GM12874 (cell line): ENCODE data around the gene DAB2IP.

Source experiments
- CTCF ChIP-seq: IDR thresholded peaks from 2 replicates; pipeline ENCODE4 v1.5.1; 2011; ENCODE audit warnings: low read depth, mild to moderate bottlenecking, control low read depth, low read length, moderate library complexity; ENCODE audit not compliant: insufficient read depth

The DAB2IP gene

GRCh38 chr9:121767171-121767769 lies 115.8 kb downstream of the DAB2IP start:
- no peak for TF ChIP-seq CTCF

GRCh38 chr9:121768416-121769015 lies 117.1 kb downstream of the DAB2IP start:
- no peak for TF ChIP-seq CTCF

GRCh38 chr9:121769939-121770338 lies 118.5 kb downstream of the DAB2IP start:
- TF ChIP-seq CTCF: no peak

GRCh38 chr9:121770415-121771273 lies 119.2 kb downstream of the DAB2IP start:
- no peak for TF ChIP-seq CTCF

GRCh38 chr9:121771418-121771817 lies 120.0 kb downstream of the DAB2IP start:
- no peak for TF ChIP-seq CTCF

GRCh38 chr9:121771851-121772599 lies 120.6 kb downstream of the DAB2IP start:
- TF ChIP-seq CTCF: no peak
